Heart right ventricle (tissue), 16 donors: ENCODE measurements around the gene ITPR3. TPM values are rescaled to one million over a fixed set of nuclear protein-coding genes. Genes with fewer than 3 reads are reported as not detected.
A peak's percentile ranks its signal among the peaks of the same experiment; 100 is the strongest.

Experiments used
- ATAC-seq, 8 donors: fragments of 200-7000 bp; cut with Tn5 transposase; one replicate each; pipeline ENCODE4 v1.9.1; 2020; ENCODE audit warnings: mild to moderate bottlenecking in 8 of 8, moderate library complexity in 8 of 8, moderate number of reproducible peaks in 1 of 8
- DNase-seq, 2 donors: peaks; one replicate each; pipeline ENCODE4 v3.0.0-alpha.2; 2020
- H3K27ac ChIP-seq, 10 donors: fragments of 200-600 bp; sonication (generic) in 2 of 10; one replicate each; pipeline versions ENCODE4 v1.5.0 to v1.8.0; 2020 to 2022; ENCODE audit warnings: mild to moderate bottlenecking in 3 of 10
- H3K27me3 ChIP-seq, 7 donors: fragments of 200-600 bp; one replicate each; pipeline ENCODE4 v1.8.0; 2021 to 2022; ENCODE audit warnings: mild to moderate bottlenecking in 2 of 7
- H3K36me3 ChIP-seq, 9 donors: fragments of 200-600 bp; sonication (generic) in 1 of 9; one replicate each; pipeline versions ENCODE4 v1.5.0 to v1.8.0; 2020 to 2022; ENCODE audit warnings: mild to moderate bottlenecking in 2 of 9
- H3K4me1 ChIP-seq, 9 donors: fragments of 200-600 bp; sonication (generic) in 1 of 9; one replicate each; pipeline versions ENCODE4 v1.5.0 to v1.8.0; 2020 to 2022; ENCODE audit warnings: mild to moderate bottlenecking in 4 of 9
- H3K4me3 ChIP-seq, 10 donors: fragments of 200-600 bp; sonication (generic) in 2 of 10; one replicate each; pipeline versions ENCODE4 v1.5.0 to v1.8.0; 2020 to 2022; ENCODE audit warnings: mild to moderate bottlenecking in 7 of 10, moderate library complexity in 2 of 10
- H3K9me3 ChIP-seq, 11 donors: fragments of 200-600 bp in 10 of 11; sonication (generic) in 2 of 11; one replicate each; pipeline versions ENCODE4 v1.5.0 to v1.8.0; 2013 to 2022; ENCODE audit warnings: mild to moderate bottlenecking in 2 of 11, control low read depth in 1 of 11, moderate library complexity in 1 of 11
- CTCF ChIP-seq, 9 donors: fragments of 200-600 bp; sonication (generic) in 2 of 9; IDR thresholded peaks; one replicate each; pipeline versions ENCODE4 v1.5.0 to v1.8.0; 2021 to 2022; ENCODE audit warnings: antibody characterized with exemption in 9 of 9, mild to moderate bottlenecking in 5 of 9, moderate library complexity in 1 of 9
- WGBS, 2 donors: extraction: QIAGEN DNeasy Blood & Tissue Kit; methylation state at CpG; one replicate each; pipeline ENCODE4 v1.1.7; 2013; ENCODE audit warnings: inconsistent platforms in 1 of 2; 5-methylcytosine and 5-hydroxymethylcytosine counted together
- intact Hi-C, 10 donors: fragments of 100-400 bp; cut with DNase I; formaldehyde crosslinking; loops; one replicate each; pipeline versions ENCODE4 v1.11.1 to v1.14.2; 2022
- polyA plus RNA-seq, 2 donors: library from polyadenylated mRNA; stranded (reverse); fragments of 200-250 nt; gene quantifications; one replicate each; pipeline ENCODE4 v1.2.3, GENCODE V29; 2013
- total RNA-seq, 10 donors: library from RNA; stranded (reverse); fragmentation: NEBNext Ultra II Directional in 3 of 10; extraction: Animal tissue kit (Norgen Biotek cat#: 25700) in 3 of 10; gene quantifications; one replicate each; pipeline versions ENCODE4 v1.2.1 to v1.2.4, GENCODE V29; 2021 to 2023
- donor health status: Arrhythmogenic right ventricular cardiomyopathy.
- donor health status: ischemic (EF 13 %, LVEDD 7.1; RV severe dilation, severe dysfunction).
- donor health status: healthy with polysubstance abuse.
- donor health status: DM: no; HTN: yes; CAD: no.
- donor health status: DM: no; HTN: no; CAD: no.
- donor health status: ischemic (EF 25% LVEDD 6.9; RV normal size, moderate dysfunction).
- donor health status: ischemic (EF 25% LVEDD 5.7; RV mildly dilated, moderate dysfunction).
- donor health status: healthy.
- donor health status: DM: yes; HTN: yes; CAD: no.
- donor health status: Ischemic cardiomyopathy.
- donor health status: ischemic (EF 35%, LVEDD 5.7; RV mildly dilated, moderate dysfunction).
- donor health status: nonischemic (EF 11% LVEDD 7.7; RV severe dilation, severe dysfunction).
- donor health status: DM: yes; HTN: yes; CAD: no.
- donor health status: PGD.
- donor health status: ischemic (EF 29% LVEDD 5.4; RV normal size, mild dysfunction).
- donor health status: nonischemic (EF 23%, LVEDD 6.1; RV moderate dilation, normal function).

ITPR3 gene
- total and polyA plus RNA-seq, 12 donors: 3.2 to 16.7 (median 6.0) TPM

- Histone ChIP-seq H3K4me1 (peaks cover 0 to 45% (median 24%) of the 10 kb centered on the region in 9 donors), H3K27me3 (peaks cover 0 to 11% (median 8%) of the 10 kb centered on the region in 7 donors), H3K27ac (peak overlapping the region; percentile 67 to 97 (median 92)), H3K4me3 (peak overlapping the region; percentile 59 to 77 (median 71)), H3K9me3 (no peaks in the 10 kb centered on the region), H3K36me3 (peaks cover 0 to 8% (median 0%) of the 10 kb centered on the region in 9 donors)
- peak; percentile 19 to 69 (median 56) for ATAC-seq
- intact Hi-C loops: loop anchor here in 2 of 10 donors (5.0 kb wide), 1 partner anchor 33 kb away; no protein-coding TSS in a partner anchor
- 2% methylated on average over 29 of the region's 29 CpGs for WGBS, 2 donors
- DNase-seq: peak; percentile 30 to 39
- TF ChIP-seq CTCF (IDR thresholded peaks at IDR 0.05): no peak
Observed at GRCh38 chr6:33620158-33620855, 815 bp upstream of the ITPR3 start.

DNA sequence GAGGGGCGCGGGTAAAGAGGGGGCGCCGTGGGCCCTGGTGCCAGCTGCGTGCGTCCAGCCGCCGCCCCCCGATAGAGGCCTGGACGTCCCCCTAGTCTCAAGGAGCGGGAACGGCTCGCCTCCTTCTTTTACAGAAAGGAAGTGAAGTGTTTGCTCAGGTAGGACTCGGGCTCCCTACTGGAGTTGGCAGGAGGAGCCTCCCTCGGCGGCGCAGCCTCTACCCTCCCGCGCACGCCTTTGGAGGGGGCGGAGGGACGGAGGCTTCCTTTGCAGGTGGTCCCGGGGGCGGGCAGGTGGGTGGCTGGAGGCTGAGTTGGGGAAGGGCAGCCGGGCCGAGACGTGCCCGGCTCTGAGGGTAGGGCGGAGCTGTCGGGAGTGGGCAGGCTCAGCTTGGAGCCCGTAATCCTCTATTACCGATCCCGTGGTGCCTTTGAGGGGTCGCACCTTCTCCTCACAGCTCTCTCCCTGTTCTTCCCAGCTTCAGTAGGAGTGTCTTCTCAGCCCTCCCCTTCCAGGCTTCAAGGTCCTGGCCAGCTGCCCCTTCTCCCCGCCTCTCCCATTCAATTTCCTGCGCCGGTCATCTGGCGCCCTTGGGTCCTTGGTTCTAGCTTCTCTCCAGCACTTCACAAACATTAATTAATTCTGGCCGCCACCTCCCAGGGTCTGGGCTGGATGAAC, 728 bp downstream of the ITPR3 start:
- peaks cover 0 to 11% (median 0%) of the 10 kb centered on the region in 9 donors for H3K36me3 ChIP-seq
- H3K4me1 ChIP-seq: peaks cover 0 to 45% (median 24%) of the 10 kb centered on the region in 9 donors
- H3K27me3 ChIP-seq: peaks cover 0 to 11% (median 8%) of the 10 kb centered on the region in 7 donors
- no peak for TF ChIP-seq CTCF (IDR thresholded peaks at IDR 0.05)
- peak overlapping the region; percentile 59 to 77 (median 71) for H3K4me3 ChIP-seq
- no peaks in the 10 kb centered on the region for H3K9me3 ChIP-seq
- intact Hi-C loops: loop anchor here in 2 of 10 donors (5.0 kb wide), 1 partner anchor 35 kb away; no protein-coding TSS in a partner anchor
- ATAC-seq (peak; percentile 39 to 64 (median 52)), DNase-seq (peak; percentile 47 to 48)
- 11 to 12% methylated on average over 39 of the region's 39 CpGs for WGBS, 2 donors
- H3K27ac ChIP-seq: peak overlapping the region; percentile 67 to 97 (median 92)

GRCh38 chr6:33622456-33623431, 1.6 kb downstream of the ITPR3 start:
- DNase-seq (no peak), ATAC-seq (peak in 3 of 8 donors; percentile 22 to 45 (median 32))
- no peaks in the 10 kb centered on the region for H3K9me3 ChIP-seq
- H3K4me3 ChIP-seq: peak overlapping the region; percentile 59 to 77 (median 71)
- peaks cover 0 to 20% (median 0%) of the 10 kb centered on the region in 9 donors for H3K36me3 ChIP-seq
- WGBS, 2 donors: 67 to 70% methylated on average over 12 of the region's 12 CpGs
- no peak for TF ChIP-seq CTCF (IDR thresholded peaks at IDR 0.05)
- H3K27ac ChIP-seq: peak overlapping the region in 9 of 10 donors; percentile 86 to 97 (median 93)
- intact Hi-C loops: loop anchor here in 2 of 10 donors (5.0 kb wide), 1 partner anchor 35 kb away; no protein-coding TSS in a partner anchor
- H3K4me1 ChIP-seq: peaks cover 0 to 47% (median 24%) of the 10 kb centered on the region in 9 donors
- H3K27me3 ChIP-seq: peaks cover 0 to 11% (median 8%) of the 10 kb centered on the region in 7 donors
